DND-41 (cell line): ENCODE data around the gene RFX1.

ENCODE experiments used
- ATAC-seq: fragments of 200-7000 bp; cut with Tn5 transposase; 3 replicates; pipeline ENCODE4 v1.9.1; 2021; ENCODE audit warnings: low read depth; ENCODE audit not compliant: insufficient read depth
- DNase-seq: peaks from one replicate; pipeline ENCODE4 v3.0.0-alpha.2; 2020
- H2AFZ ChIP-seq: 2 replicates; pipeline ENCODE4 v1.6.0; 2012; ENCODE audit warnings: low read depth, low read length
- H3K27ac ChIP-seq: 2 replicates; pipeline ENCODE4 v1.5.1; 2012; ENCODE audit warnings: low read length, inconsistent platforms
- H3K27me3 ChIP-seq: fragments of 200-600 bp; sonication (generic); 2 replicates; pipeline ENCODE4 v1.6.0; 2012; ENCODE audit warnings: low read length, mild to moderate bottlenecking, inconsistent platforms; ENCODE audit not compliant: insufficient read depth, poor library complexity
- H3K36me3 ChIP-seq: 2 replicates; pipeline ENCODE4 v1.5.1; 2012; ENCODE audit warnings: low read length, inconsistent platforms; ENCODE audit not compliant: insufficient read depth
- H3K4me1 ChIP-seq: 2 replicates; pipeline ENCODE4 v1.5.1; 2012; ENCODE audit warnings: mild to moderate bottlenecking, low read length; ENCODE audit not compliant: insufficient read depth
- H3K4me2 ChIP-seq: 2 replicates; pipeline ENCODE4 v1.6.0; 2012; ENCODE audit warnings: mild to moderate bottlenecking, moderate library complexity, low read length, inconsistent platforms; ENCODE audit not compliant: insufficient read depth
- H3K4me3 ChIP-seq, 2 experiments: fragments of 200-600 bp in 1 of 2; shearing (Covaris generic) in 1 of 2; 2 replicates each; pipeline ENCODE4 v1.5.1; 2012 to 2016; ENCODE audit warnings: inconsistent platforms in 2 of 2, low read length in 2 of 2, mild to moderate bottlenecking in 2 of 2, low read depth in 1 of 2, moderate library complexity in 1 of 2
- H3K79me2 ChIP-seq: 2 replicates; pipeline ENCODE4 v1.6.0; 2012; ENCODE audit warnings: low read length, inconsistent platforms; ENCODE audit not compliant: insufficient read depth
- H3K9ac ChIP-seq: 2 replicates; pipeline ENCODE4 v1.6.0; 2012; ENCODE audit warnings: low read depth, mild to moderate bottlenecking, inconsistent platforms, low read length, moderate library complexity
- H3K9me3 ChIP-seq: 2 replicates; pipeline ENCODE4 v1.5.1; 2012; ENCODE audit warnings: low read length, moderate library complexity, mild to moderate bottlenecking, inconsistent platforms; ENCODE audit not compliant: insufficient read depth, severe bottlenecking
- H4K20me1 ChIP-seq: 2 replicates; pipeline ENCODE4 v1.6.0; 2012; ENCODE audit warnings: low read length; ENCODE audit not compliant: insufficient read depth
- EZH2 ChIP-seq: IDR thresholded peaks from 3 replicates; pipeline ENCODE4 v1.6.1; 2012; ENCODE audit warnings: borderline replicate concordance, low read depth, mild to moderate bottlenecking, moderate library complexity, low read length, inconsistent platforms; ENCODE audit not compliant: severe bottlenecking
- TF ChIP-seq, protein P1 (sequence below): IDR thresholded peaks from 2 replicates; pipeline ENCODE4 v1.5.1; 2012; ENCODE audit warnings: borderline replicate concordance, low read length, moderate library complexity, mild to moderate bottlenecking; ENCODE audit not compliant: poor library complexity, severe bottlenecking; ENCODE audit errors: extremely low read depth

RFX1 gene

DNA sequence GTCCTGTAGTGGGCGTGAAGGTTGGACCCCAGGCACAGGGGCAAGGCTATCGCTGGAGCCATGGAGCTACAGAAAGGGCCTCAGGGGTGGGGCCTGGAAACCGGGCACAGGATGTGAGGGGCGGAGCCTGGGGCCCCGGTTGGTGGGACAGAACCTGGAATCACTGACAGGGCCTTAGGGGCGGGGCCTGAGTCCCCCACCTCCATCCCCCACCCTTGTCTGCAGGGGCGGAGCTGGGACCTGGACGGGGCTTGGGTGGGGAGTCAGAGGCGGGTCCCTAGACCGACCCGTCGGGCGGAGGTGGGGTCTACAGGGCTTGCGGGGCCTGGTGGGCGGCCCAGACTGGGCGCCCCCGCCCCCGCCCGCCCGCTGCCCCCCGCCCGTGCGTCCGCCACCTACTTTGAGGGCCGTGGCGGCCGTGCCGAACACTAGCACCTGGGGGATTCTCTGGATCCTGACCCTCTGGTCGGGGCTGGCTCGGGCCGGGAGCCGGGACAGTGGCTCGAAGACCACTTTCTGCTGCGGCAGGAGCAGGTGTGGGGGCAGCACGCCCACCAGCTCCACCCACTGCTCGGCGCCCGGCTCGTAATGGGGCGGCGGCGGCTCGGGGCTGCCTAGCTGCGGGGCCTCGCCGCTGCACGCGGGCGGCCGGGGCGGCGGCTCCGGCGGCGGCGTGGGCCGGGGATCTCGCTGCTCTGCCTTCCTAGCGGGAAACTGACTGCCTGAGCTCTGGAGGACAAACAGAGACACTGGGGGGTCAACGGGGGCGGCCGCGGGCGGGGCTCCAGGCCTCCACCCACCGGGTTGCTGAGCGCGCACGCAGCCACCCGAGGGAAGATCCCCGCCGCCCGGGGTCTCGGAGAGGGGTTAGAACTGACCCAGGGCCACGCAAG lies 27.5 kb downstream of the RFX1 start:
- Histone ChIP-seq H3K4me1 (no peaks in the 10 kb centered on the region), H3K79me2 (no peaks in the 10 kb centered on the region), H3K27ac (no peak overlapping the region), H3K36me3 (peaks cover 53% of the 10 kb centered on the region), H4K20me1 (no peaks in the 10 kb centered on the region), H3K4me2 (no peak overlapping the region), H3K9me3 (no peaks in the 10 kb centered on the region), H3K27me3 (no peaks in the 10 kb centered on the region), H3K9ac (no peak overlapping the region), H2AFZ (no peak overlapping the region), H3K4me3 (no peak overlapping the region)
- DNase-seq (no peak), ATAC-seq (no peak)
- no peak for TF ChIP-seq EZH2
- TF ChIP-seq, protein P1, sequence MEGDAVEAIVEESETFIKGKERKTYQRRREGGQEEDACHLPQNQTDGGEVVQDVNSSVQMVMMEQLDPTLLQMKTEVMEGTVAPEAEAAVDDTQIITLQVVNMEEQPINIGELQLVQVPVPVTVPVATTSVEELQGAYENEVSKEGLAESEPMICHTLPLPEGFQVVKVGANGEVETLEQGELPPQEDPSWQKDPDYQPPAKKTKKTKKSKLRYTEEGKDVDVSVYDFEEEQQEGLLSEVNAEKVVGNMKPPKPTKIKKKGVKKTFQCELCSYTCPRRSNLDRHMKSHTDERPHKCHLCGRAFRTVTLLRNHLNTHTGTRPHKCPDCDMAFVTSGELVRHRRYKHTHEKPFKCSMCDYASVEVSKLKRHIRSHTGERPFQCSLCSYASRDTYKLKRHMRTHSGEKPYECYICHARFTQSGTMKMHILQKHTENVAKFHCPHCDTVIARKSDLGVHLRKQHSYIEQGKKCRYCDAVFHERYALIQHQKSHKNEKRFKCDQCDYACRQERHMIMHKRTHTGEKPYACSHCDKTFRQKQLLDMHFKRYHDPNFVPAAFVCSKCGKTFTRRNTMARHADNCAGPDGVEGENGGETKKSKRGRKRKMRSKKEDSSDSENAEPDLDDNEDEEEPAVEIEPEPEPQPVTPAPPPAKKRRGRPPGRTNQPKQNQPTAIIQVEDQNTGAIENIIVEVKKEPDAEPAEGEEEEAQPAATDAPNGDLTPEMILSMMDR = no peak

DNA sequence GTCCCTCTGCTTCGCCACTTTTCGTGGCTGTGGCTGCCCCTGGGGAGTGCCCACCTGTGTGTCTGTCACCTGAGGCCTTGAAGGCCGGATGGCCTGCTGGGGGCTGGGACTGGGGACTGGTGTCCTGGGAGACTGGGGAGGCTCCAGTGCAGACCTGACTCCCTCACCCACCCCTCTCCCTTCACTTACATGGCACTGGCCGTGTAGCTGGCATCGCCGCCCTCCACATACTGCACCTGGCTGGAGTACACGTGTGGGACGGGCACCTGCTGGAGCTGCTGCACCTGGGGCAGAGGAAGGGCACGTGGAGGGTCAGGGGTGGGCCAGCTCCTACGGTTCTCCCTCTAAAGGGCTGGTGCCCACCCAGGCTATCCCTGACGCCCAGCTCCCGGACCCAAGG lies 28.3 kb downstream of the RFX1 start:
- H4K20me1 ChIP-seq = no peaks in the 10 kb centered on the region
- H2AFZ ChIP-seq = no peak overlapping the region
- no peaks in the 10 kb centered on the region for H3K79me2 ChIP-seq
- no peak overlapping the region for H3K4me3 ChIP-seq
- H3K27me3 ChIP-seq = no peaks in the 10 kb centered on the region
- H3K36me3 ChIP-seq = peaks cover 55% of the 10 kb centered on the region
- H3K4me2 ChIP-seq = no peak overlapping the region
- no peak for DNase-seq
- no peak overlapping the region for H3K27ac ChIP-seq
- H3K4me1 ChIP-seq = no peaks in the 10 kb centered on the region
- TF ChIP-seq, protein P1 = no peak
- TF ChIP-seq EZH2 = no peak
- H3K9ac ChIP-seq = no peak overlapping the region
- no peak for ATAC-seq
- no peaks in the 10 kb centered on the region for H3K9me3 ChIP-seq

DNA sequence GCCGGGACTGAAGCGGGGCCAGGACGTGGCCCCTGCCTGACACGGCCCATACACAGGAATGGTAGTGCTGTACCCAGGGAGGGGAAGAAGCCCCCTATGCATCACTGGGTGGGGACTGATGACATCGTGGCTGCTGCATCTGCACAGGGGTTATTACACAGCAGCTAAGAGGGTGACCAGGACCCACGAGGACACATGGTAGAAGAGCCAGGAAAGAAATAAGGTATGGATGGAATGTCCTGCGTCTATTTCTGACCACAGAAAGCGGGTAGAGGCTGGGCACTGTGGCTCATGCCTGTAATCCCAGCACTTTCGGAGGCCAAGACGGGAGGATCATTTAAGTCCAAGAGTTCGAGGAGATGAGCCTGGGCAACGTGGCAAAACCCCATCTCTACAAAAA lies 29.7 kb downstream of the RFX1 start:
- Histone ChIP-seq H3K4me3 (no peak overlapping the region), H3K27me3 (no peaks in the 10 kb centered on the region), H3K4me2 (no peak overlapping the region), H4K20me1 (no peaks in the 10 kb centered on the region), H3K27ac (no peak overlapping the region), H3K79me2 (no peaks in the 10 kb centered on the region), H3K9me3 (no peaks in the 10 kb centered on the region), H3K9ac (no peak overlapping the region), H3K4me1 (no peaks in the 10 kb centered on the region), H3K36me3 (peaks cover 53% of the 10 kb centered on the region), H2AFZ (no peak overlapping the region)
- TF ChIP-seq, protein P1 = no peak
- no peak for TF ChIP-seq EZH2
- ATAC-seq (no peak), DNase-seq (no peak)
